HG03442 (cell line): ENCODE measurements around the gene MCCC2.
"Not testable (repeated sequence)": the region's sequence is repeated elsewhere in the genome, so short reads cannot be mapped to it uniquely, and the experiment has no call there.

Source experiments
- ATAC-seq: cut with Tn5 transposase; IDR thresholded peaks from one replicate; pipeline ENCODE4 v1.9.1; 2021; ENCODE audit warnings: mild to moderate bottlenecking, moderate library complexity; ENCODE audit not compliant: unreplicated experiment

Gene MCCC2

GRCh38 chr5:71586941-71587765 is at the start of gene MCCC2:
Gene MCCC2 (plus strand): TSS chr5:71587340. CDS start chr5:71587426, 86 bp downstream.
- peak; percentile 97 for ATAC-seq

GRCh38 chr5:71537687-71538086 is 49.5 kb upstream of the MCCC2 start:
- no peak for ATAC-seq

GRCh38 chr5:71550885-71551284 is 36.3 kb upstream of the MCCC2 start:
- not testable (repeated sequence) for ATAC-seq

- not testable (repeated sequence) for ATAC-seq
Observed at GRCh38 chr5:71551582-71551981, 35.6 kb upstream of the MCCC2 start.

- ATAC-seq = not testable (repeated sequence)
Observed at GRCh38 chr5:71552026-71552749, 35.0 kb upstream of the MCCC2 start.

DNA sequence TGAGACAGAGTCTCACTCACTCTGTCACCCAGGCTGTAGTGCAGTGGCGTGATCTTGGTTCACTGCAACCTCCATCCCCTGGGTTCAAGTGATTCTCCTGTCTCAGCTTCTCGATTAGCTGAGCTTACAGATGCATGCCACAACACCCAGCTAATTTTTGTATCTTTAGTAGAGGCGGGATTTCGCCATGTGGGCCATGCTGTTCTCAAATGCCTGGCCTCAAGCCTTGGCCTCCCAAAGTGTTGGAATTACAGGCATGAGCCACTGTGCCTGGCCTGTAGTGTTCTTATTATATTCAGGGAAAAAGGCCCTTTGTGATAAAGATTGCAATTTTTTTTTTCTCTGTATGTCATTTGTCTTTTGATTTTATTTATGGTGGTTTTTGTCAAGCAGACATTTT is 24.0 kb upstream of the MCCC2 start:
- ATAC-seq = no peak

DNA sequence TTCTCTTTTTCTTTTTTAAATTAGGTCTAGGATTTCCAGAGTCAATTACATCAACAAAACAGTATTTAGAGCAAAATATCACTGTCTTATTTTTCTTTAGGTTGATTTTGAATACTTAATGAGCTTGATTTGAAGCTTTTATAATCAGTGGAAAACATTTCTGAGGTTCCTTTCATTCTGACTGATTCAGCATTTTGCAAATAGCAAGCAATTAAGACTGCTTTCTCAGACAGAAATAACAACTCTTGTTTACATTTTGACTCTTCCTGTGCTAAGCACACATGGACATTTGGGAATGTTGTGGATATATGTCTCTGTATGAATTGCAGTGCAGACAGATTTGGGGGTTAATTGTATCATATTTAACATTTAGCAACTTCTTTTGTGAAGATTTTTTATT is 22.2 kb upstream of the MCCC2 start:
- no peak for ATAC-seq

DNA sequence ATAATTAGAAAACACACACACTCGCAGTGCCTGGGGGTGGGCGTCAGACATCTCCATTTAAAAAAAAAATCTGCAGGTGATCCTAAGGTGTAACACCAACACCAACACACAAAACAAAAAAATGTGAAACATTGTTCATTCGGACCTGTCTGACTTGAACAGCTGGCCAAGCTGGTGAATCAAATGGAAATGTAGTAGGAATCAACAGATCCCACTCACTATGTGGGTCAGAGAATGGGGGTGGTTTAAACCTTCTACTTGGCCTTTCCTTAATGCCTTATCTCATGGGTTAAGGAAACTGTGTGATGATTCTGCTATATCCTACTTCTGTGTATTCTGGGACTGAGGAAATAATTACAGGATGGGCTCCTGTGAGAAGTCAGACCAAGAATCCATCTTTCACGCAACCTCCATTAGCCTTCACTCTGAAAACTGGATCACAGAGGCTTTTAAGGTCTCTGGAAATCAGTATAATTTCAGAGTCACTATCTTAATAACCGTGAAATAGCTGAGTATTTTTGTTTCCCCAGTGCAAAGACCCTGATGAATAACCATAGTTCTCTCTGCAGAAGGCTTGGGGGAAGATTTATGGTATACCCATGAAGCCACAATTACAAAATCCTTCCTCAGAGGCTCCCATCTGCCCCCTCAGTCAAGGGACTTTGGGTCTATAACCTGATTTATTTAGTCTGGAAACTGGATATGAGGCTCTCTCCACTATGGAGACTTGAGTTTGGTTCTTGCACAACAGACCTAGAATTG is 17.2 kb upstream of the MCCC2 start:
- ATAC-seq = no peak

DNA sequence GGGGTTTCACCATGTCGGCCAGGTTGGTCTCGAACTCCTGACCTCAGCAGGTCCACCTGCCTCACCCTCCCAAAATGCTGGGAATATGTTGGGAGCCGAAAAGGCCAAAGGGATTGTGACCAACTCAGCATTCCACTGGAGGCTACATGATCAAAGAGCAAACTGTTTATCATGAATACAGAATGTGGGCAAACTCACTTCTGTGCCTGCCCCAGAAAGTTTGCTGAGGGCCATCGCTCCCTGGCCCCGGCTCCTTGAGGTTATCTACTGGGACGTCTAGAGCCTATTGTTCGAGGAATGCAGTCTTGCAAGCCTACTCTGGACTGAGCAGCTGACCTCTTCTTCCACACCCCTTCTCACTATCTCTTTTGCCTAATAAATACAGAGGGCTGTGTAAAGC is 15.3 kb upstream of the MCCC2 start:
- ATAC-seq = not testable (repeated sequence)

- no peak for ATAC-seq
Observed at GRCh38 chr5:71573591-71573990, 13.5 kb upstream of the MCCC2 start.

DNA sequence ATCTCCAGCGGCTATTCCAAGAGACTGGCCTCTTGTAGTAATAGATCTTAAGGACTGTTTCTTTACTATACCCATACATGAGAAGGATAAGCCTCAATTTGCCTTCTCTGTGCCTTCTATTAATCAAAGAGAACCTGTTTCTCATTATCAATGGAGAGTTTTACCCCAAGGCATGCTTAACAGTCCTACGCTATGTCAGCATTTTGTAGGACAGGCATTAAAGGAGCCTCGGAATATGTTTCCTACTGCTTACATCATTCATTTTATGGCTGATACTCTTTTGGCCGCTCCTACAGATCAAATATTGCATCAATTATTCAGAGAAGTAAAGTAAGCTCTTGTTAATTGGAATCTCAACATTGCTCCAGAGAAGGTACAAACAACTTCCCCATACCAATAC is 11.6 kb upstream of the MCCC2 start:
- not testable (repeated sequence) for ATAC-seq

DNA sequence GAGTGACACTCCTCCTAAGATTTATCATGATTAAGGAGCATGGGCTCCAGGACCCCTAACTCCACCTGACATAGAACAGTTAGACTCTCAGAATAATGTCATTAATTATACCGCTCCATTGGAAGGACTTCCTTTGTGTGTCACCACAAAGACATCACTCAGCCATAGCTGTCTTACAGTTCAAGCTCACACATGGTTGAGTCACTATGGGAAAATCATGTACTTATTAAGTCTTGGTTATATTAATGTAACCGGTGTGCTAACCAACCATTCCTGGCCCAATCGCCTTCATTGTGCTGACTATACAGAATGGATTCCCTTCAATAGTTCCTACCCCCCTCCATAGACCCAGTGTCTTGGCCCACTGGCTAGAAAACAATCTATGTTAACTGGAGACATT is 10.9 kb upstream of the MCCC2 start:
- ATAC-seq = no peak

DNA sequence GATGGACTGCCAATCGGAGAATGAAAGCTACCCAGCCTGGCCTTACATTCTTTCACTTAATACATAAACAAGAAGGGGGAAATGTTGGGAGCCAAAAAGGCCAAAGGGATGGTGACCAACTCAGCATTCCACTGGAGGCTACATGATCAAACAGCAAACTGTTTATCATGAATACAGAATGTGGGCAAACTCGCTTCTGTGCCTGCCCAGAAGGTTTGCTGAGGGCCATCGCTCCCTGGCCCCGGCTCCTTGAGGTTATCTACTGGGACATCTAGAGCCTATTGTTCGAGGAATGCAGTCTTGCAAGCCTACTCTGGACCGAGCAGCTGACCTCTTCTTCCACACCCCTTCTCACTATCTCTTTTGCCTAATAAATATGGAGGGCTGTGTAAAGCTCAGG is 9.3 kb upstream of the MCCC2 start:
- not testable (repeated sequence) for ATAC-seq

DNA sequence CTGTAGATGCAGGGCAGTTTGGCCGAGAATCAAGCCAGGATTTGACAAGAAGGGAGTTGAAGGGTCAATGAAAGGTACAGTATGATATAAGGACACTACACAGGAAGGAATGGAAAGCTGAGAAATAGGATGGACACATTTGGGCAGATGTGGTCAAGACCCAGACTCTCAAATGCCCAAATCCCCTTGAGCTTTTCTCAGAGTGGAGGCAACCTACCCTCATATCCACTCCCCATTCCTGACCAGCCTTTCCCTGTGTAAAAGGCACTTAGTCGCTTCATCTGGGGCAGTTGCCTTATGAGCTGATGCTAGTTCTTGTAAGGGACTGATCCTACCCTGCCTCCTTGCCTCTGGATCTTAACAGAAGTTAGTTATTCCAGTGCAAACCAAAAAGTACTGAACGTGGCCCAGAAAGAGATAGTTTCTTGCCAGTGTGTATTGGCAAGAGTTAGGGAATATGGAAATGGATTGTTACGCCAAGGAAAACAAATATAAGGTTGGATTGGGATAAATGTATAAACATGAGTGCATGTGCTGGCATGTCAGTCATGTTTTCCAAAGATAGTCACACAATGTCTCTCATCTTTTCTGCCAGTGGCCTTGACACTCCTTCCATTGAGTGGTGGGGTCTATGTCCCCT is 4.1 kb upstream of the MCCC2 start:
- ATAC-seq = no peak

DNA sequence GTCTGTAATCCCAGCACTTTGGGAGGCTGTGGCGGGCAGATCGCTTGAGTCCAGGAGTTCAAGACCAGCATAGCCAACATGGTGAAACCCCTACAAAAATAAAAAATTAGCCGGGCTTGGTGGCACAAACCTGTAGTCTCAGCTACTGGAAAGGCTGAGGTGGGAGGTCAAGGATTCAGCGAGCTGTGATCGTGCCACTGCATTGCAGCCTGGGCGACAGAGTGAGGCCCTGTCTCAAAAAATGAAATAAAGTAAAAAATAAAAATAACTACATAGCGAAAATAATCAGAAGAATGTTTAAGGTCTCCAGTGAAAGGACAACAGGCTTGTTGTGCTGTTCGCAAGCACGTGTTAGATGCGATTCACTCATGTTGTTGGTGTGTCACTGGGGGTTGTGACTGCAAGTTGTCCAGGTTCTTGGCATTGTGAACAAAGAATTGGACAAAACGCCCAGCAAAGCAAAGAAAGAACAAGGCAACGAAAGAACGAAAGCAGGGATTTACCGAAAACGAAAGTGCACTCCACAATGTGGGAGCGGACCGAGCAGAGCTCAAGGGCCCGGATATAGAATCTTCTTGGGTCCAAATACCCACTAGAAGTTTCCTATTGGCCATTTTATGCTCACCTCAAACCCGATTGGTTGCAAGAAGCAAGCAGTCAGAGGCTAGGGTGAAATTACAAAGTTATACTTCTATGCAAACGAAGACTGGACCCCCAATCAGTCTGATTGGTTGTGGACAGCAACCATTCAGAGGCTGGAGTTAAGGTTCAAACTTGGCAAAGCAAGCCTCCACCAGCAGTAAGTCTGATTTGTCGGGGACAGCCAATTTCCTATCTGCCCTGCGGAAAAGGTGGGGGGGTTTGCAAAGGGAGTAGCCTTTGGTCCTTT is 844 bp upstream of the MCCC2 start:
- no peak for ATAC-seq

- ATAC-seq = peak; percentile 7
Observed at GRCh38 chr5:71587766-71588532, 809 bp downstream of the MCCC2 start.

DNA sequence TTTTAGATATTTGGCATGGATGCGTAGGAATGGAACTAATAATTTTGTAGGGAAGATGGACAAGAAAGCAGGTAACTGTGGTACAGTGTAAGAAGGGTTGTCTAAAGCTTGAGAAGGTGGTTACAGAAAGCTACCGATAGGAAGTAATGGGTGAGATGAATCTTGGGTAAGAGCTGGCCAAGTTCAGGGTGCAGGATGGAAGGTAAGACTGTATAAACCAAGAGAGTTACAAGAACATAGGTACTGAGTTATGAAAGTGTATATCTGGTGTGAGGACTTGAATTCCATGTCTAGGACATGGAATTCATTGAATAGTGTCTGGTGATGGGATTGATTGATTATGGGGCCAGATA is 1.4 kb downstream of the MCCC2 start:
- no peak for ATAC-seq

DNA sequence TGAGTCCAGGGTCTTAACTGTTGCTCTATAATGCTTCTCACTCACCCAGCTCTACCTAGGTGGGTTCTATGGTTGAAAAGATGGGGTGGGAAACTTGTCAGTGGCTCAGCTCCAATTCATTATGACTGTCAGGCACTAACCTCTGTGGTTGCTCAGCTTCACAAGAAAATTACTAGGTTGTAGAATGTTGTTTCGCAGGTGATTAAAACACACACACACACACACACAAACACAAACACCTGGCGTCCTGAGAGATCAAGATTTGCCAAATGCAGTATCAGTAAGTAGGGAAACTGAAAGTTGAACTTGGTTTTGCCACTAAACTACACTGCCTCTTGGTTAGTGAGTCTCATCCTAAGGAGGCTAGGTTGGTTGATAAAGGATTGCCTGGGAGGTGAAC is 2.8 kb downstream of the MCCC2 start:
- ATAC-seq = no peak

DNA sequence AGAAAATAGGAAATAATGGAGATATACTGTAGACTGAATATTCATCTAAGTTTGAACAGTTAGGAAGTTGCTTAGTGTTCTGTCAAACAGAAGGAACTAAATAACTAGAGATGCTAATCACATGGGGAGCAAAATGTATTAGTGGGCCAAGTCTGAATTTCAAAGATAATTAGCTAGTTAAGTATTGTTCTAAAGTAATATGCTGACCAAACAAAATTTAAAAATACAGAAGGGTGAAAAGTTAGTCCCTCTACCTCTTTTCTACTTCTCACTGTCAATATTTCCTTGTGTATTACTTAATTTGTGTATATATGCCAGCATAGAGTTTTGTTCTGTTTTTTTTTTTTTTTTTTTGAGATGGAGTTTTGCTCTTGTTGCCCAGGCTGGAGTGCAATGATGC is 4.0 kb downstream of the MCCC2 start:
- no peak for ATAC-seq
